Nephron (organoid): ENCODE data around the gene MAPKBP1.
A peak's percentile ranks its signal among the peaks of the same experiment; 100 is the strongest.

Experiments used
- H3K27ac Mint-ChIP-seq, 3 experiments: 2 replicates each; pipeline ENCODE4 v1.8.0; 2020; ENCODE audit warnings: mixed read lengths in 3 of 3, mild to moderate bottlenecking in 2 of 3, moderate library complexity in 1 of 3
- H3K27me3 Mint-ChIP-seq: 2 replicates; pipeline ENCODE4 v1.8.0; 2021; ENCODE audit warnings: low read depth, mild to moderate bottlenecking, moderate library complexity, mixed read lengths
- H3K36me3 Mint-ChIP-seq: 2 replicates; pipeline ENCODE4 v1.8.0; 2020; ENCODE audit warnings: low read depth, mixed read lengths
- H3K4me1 Mint-ChIP-seq: 2 replicates; pipeline ENCODE4 v1.8.0; 2020; ENCODE audit warnings: mixed read lengths
- H3K4me3 Mint-ChIP-seq, 3 experiments: 2 replicates each; pipeline ENCODE4 v1.8.0; 2020; ENCODE audit warnings: mild to moderate bottlenecking in 3 of 3, mixed read lengths in 3 of 3, moderate library complexity in 2 of 3
- H3K9me3 Mint-ChIP-seq: 2 replicates; pipeline ENCODE4 v1.8.0; 2020; ENCODE audit warnings: mixed read lengths
- CTCF ChIP-seq, 3 experiments: fragments of 200-600 bp; sonication (generic); IDR thresholded peaks; one replicate each; pipeline ENCODE4 v1.5.0; 2021; ENCODE audit warnings: antibody characterized with exemption in 3 of 3; ENCODE audit not compliant: unreplicated experiment in 3 of 3

MAPKBP1 gene

GRCh38 chr15:41773729-41774061, 589 bp upstream of the MAPKBP1 start:
- peaks cover 51% of the 10 kb centered on the region for H3K4me1 Mint-ChIP-seq
- H3K27me3 Mint-ChIP-seq: no peaks in the 10 kb centered on the region
- peak overlapping the region; percentile 95 to 96 (median 96) for H3K4me3 Mint-ChIP-seq
- H3K27ac Mint-ChIP-seq: peak overlapping the region; percentile 82 to 94 (median 83)
- H3K36me3 Mint-ChIP-seq: peaks cover 14% of the 10 kb centered on the region
- no peak for TF ChIP-seq CTCF (IDR thresholded peaks at IDR 0.05; ENCODE audit: unreplicated experiment in 3 of 3)
- no peaks in the 10 kb centered on the region for H3K9me3 Mint-ChIP-seq

GRCh38 chr15:41774882-41775417, 666 bp downstream of the MAPKBP1 start:
- Mint-ChIP-seq H3K27ac (peak overlapping the region; percentile 82 to 94 (median 87)), H3K4me3 (peak overlapping the region; percentile 95 to 96 (median 96)), H3K27me3 (no peaks in the 10 kb centered on the region), H3K4me1 (peaks cover 62% of the 10 kb centered on the region), H3K36me3 (peaks cover 18% of the 10 kb centered on the region), H3K9me3 (no peaks in the 10 kb centered on the region)
- no peak for TF ChIP-seq CTCF (IDR thresholded peaks at IDR 0.05; ENCODE audit: unreplicated experiment in 3 of 3)

- Mint-ChIP-seq H3K27ac (peak overlapping the region; percentile 82 to 94 (median 87)), H3K27me3 (no peaks in the 10 kb centered on the region), H3K9me3 (no peaks in the 10 kb centered on the region), H3K36me3 (peaks cover 13% of the 10 kb centered on the region), H3K4me3 (peak overlapping the region; percentile 95 to 96 (median 96)), H3K4me1 (peaks cover 69% of the 10 kb centered on the region)
- no peak for TF ChIP-seq CTCF (IDR thresholded peaks at IDR 0.05; ENCODE audit: unreplicated experiment in 3 of 3)
Observed at GRCh38 chr15:41775651-41776050, 1.4 kb downstream of the MAPKBP1 start.

GRCh38 chr15:41777421-41777973, 3.2 kb downstream of the MAPKBP1 start:
- H3K4me1 Mint-ChIP-seq: peaks cover 73% of the 10 kb centered on the region
- H3K4me3 Mint-ChIP-seq: peak overlapping the region in 1 of 3 experiments; percentile 56
- no peaks in the 10 kb centered on the region for H3K9me3 Mint-ChIP-seq
- H3K27me3 Mint-ChIP-seq: no peaks in the 10 kb centered on the region
- no peak for TF ChIP-seq CTCF (IDR thresholded peaks at IDR 0.05; ENCODE audit: unreplicated experiment in 3 of 3)
- peak overlapping the region in 1 of 3 experiments; percentile 61 for H3K27ac Mint-ChIP-seq
- peaks cover 9% of the 10 kb centered on the region for H3K36me3 Mint-ChIP-seq

- Mint-ChIP-seq H3K36me3 (peaks cover 9% of the 10 kb centered on the region), H3K27me3 (no peaks in the 10 kb centered on the region), H3K4me1 (peaks cover 62% of the 10 kb centered on the region), H3K4me3 (peak overlapping the region in 2 of 3 experiments; percentile 3 to 54), H3K9me3 (no peaks in the 10 kb centered on the region), H3K27ac (peak overlapping the region in 2 of 3 experiments; percentile 61 to 77)
- TF ChIP-seq CTCF (IDR thresholded peaks at IDR 0.05; ENCODE audit: unreplicated experiment in 3 of 3): no peak
Observed at GRCh38 chr15:41778521-41778920, 4.2 kb downstream of the MAPKBP1 start.

GRCh38 chr15:41779662-41780157, 5.4 kb downstream of the MAPKBP1 start:
- no peak for TF ChIP-seq CTCF (IDR thresholded peaks at IDR 0.05; ENCODE audit: unreplicated experiment in 3 of 3)
- Mint-ChIP-seq H3K27me3 (no peaks in the 10 kb centered on the region), H3K27ac (peak overlapping the region; percentile 36 to 64 (median 61)), H3K9me3 (no peaks in the 10 kb centered on the region), H3K36me3 (peaks cover 9% of the 10 kb centered on the region), H3K4me3 (peak overlapping the region in 1 of 3 experiments; percentile 41), H3K4me1 (peaks cover 57% of the 10 kb centered on the region)
